ENCODE data around the gene DFFA.
"Not testable (repeated sequence)": the region's sequence is repeated elsewhere in the genome, so short reads cannot be mapped to it uniquely, and the experiment has no call there.

Gene DFFA

DNA sequence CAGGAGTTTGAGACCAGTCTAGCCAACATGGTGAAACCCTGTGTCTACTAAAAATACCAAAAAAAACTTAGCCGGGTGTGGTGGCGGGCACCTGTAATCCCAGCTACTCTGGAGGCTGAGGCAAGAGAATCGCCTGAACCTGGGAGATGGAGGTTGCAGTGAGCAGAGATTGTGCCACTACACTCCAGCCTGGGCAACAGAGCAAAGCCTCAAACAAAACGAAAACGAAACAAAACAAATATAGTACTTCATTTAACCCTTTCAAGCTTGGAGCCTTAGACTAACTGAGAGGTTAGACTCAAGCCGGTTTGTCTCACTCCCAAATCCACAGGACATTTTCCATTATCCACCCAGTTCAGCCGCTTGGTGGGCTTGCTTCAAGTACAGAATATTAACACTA, 14.9 kb downstream of the DFFA start:
- DNase-seq = not testable (repeated sequence)

DNA sequence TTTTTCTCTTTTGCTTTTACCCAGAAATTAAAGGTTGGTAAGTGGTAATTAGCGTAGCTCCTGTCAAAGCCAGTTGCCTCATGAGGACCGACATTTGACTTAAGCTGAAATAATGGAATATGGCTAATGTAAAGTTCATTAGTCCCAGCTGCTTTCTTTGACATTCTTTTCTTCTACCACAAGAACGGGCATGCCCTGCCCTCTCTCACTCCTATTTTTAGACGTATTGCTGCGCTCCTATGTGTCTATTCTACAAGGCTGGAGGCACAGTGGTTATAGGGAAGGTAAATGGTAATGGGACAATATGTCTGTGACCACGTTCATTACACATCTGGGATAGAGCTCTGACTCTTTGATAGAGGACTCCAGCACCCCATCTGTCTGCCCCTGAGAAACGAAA, 15.7 kb downstream of the DFFA start:
- DNase-seq = no peak

DNA sequence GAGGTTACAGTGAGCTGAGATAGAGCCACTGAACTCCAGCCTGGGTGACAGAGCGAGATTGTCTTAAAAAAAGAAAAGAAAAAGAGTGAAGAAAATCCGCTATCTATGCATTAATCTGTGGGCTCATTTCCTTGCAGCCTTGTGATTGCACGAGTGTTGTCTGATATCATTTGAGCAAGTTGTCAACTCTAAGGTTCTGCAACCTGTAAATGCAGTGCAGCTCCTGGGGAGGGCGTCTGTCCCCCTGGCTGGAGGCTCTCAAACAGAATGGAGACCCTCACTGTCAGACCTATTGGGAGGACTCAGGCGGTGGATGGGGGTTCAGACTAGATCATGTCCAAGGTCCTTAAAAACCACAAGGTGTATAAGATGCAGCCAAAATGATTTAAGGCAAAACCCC, 16.3 kb downstream of the DFFA start:
- no peak for DNase-seq

DNA sequence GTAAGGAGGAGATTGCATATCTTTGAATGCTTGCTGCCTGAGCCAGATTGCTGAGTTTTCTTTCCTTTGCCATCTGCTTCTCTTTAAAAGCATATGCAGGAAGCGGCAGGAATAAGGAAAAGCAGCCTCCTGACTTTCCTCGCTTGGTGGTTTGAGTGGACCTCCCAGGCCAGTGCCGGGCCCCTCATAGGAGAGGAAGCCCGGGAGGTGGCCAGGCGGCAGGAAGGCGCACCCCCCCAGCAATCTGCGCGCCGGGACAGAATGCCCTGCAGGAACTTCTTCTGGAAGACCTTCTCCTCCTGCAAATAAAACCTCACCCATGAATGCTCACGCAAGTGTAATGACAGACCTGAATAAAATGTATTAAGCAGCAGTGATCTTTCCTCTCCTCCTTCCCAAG, 21.0 kb downstream of the DFFA start:
- no peak for DNase-seq

DNA sequence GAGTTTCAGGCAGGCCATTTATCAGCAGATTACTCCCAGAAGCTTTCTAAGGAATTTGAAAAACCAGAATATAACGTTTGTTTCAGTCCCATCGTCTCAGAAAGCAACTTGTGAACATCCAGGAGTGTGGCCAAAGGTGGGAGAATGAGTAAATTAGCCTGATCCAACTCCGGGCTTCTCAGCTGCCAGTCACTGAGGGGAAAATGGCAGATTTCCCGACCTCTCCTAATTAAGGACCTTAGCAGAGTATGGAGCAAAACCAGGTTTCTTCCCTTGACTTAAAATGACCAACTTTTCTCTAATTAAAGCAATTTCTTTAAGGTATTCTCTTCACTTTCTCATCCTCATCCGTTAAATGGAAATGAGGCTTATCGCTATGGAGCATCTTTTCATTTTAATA, 21.5 kb downstream of the DFFA start:
- no peak for DNase-seq

DNA sequence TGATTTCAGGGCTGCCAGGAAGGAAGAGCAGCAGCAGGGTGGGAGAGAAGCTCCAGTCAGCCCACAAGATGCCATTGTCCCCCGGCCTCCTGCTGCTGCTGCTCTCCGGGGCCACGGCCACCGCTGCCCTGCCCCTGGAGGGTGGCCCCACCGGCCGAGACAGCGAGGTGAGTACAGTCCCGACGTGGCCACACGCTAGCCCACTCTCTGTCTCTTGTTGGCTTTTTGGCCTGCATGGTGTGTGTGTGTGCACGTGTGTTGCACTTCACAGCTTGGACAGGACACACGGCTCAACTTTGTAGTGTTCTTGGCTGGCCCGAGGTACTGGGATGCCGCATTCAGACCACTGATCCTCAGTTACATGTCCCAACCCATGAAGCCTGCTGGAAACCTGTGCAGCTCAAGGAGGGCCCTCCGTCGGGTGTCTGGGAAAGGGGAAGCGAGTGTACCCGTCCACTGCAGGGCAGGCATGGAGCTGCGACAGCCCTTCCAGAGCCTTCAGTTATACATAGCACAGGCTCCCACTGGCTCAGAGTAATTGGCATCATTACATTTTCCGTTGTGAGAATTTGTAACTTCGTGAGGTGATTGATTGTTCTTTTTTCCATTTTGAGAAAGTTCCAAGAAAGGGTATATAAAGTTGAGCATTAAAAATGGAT, 22.0 kb downstream of the DFFA start:
- DNase-seq = no peak

DNA sequence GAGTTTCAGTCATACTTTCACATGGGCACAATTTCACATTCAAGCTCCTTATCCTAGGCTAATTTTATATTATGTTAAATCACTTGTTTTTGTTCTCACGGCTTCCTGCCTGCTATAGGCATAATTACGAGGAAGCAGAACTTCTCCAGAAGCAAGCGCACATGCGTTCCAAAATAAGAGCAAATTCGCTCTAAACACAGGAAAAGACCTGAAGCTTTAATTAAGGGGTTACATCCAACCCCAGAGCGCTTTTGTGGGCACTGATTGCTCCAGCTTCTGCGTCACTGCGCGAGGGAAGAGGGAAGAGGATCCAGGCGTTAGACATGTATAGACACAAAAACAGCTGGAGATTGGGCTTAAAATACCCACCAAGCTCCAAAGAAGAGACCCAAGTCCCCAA, 22.6 kb downstream of the DFFA start, which contains the start of gene CORT:
Gene CORT (plus strand): TSS at position 281 of the 400 bp plus-strand sequence. CDS start 193 bp downstream, outside the sequence.
- no peak for DNase-seq

DNA sequence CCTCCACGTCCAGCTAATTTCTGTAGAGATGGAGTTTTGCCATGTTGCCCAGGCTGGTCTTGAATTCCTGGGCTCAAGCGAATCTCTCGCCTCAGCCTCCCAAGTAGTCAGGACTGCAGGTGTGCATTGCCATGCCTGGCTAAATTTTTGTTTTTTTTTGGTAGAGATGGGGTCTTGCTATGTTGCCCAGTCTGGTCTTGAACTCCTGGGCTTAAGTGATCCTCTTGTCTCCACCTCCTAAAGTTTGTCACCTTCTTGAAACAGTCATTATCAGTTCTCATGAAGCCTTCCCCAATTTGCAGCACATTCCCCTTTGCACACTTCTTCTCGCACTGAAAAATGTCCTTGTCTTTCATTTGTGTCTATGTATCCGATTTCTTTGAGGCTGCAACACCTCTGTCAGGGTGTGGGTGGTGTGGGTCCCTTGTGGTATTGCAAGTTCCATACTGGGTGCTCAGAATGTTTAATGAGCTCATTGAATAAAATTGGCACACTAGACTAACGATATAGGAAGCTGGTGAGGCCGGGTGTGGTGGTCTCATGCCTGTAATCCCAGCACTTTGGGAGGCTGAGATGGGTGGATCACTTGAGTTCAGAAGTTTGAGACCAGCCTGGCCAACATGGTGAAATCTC, 25.4 kb downstream of the DFFA start:
- DNase-seq = no peak

DNA sequence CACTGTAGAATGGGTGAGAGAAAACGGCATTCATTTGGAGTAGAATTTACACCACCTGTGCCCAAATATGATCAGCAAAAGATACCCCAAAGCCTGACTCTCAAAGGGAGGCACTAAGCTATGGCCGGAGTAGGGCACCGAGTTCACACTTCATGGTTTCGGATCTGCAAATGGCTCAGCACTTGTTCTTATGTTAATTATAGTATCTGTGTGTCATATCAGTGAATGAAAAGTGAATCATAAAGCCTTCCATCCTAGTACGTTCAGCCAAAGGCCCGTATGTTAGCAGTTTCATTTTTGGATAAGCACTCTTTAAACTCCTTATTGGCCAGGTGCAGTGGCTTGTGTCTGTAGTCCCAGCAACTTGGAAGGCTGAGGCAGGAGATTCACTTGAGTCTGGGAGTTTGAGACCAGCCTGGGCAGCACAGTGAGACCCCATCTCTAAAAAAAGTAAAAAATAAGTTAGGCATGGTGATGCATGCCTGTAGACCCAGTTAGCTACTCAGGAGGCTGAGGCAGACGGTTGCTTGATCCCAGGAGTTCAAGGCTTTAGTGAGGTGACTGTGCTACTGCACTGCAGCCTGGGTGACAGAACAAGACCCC, 27.4 kb downstream of the DFFA start:
- no peak for DNase-seq

DNA sequence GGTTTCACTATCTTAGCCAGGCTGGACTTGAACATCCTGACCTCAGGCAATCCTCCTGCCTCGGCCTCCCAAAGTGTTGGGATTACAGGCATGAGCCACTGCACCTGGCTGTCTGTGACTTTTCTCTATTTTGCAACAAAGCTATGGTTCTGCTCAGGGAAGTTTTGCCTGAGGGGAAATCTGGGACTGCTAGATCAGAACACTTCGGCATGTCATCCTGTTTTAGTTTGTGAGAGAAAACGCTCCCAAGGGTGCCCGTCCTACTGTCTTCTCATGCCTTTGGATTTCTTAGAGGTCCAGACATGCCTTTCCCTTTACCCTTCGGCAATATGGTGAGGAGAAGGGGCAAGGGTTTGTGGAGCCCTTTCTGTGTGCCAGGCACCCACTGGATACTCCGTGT, 28.1 kb downstream of the DFFA start:
- DNase-seq = no peak

DNA sequence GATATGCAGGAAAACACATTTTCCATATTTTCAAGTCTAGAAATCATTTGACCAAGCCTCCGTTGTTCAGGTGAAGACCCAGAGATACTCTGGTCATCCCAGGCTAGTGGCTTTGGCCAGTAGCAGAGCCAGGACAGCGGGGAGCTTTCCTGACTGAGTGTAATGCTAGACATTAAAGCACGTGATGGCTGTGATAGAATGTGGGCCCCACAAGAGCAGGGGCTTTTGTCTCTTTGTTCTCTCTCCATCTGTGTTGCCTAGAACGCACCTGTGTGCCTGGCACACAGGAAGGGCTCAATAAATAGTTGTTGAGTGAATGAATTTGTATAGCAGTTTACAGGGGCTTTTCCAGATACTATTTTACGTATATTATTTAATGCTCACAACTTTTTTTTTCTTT, 31.5 kb downstream of the DFFA start:
- no peak for DNase-seq

DNA sequence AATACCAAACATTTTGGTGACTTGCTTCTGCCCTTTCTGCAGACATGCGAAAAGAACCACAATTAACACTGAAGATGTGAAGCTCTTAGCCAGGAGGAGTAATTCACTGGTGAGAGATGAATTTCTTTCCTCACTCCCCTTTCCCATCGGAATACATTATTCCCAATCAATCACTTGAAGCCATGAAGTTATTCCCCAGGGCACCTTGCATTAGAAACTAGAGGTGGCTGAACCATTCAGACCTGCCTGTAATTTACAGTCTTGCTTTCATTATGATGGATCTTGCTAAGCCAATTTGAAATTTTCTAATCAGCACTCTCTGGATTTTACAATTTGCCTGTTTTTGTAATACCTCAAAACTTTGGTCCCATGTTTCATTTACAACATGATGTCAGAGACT, 32.0 kb downstream of the DFFA start:
- DNase-seq = no peak

DNA sequence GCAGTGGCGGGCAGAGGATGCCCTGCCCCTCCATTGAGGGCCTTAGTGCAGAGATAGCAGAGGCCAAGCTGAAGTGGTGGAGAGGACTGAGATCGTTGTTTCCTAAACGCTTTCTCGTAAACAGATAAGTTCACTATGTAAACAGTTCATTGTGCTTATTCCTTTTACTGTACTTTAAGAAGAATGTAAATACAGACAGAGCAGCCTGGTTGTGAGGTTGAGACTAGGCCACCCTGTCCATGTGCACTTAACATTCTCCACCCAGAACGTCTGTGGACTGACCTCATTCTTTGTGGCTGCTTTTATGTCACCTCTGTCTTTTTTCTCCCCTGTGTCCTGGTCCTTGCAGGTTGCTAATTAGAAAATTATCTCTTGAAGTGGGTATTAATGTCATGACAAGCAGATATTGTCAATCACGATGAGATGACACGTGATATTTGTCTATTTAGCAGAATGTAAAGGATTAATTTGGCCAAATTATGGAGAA, 33.6 kb downstream of the DFFA start:
- no peak for DNase-seq

DNA sequence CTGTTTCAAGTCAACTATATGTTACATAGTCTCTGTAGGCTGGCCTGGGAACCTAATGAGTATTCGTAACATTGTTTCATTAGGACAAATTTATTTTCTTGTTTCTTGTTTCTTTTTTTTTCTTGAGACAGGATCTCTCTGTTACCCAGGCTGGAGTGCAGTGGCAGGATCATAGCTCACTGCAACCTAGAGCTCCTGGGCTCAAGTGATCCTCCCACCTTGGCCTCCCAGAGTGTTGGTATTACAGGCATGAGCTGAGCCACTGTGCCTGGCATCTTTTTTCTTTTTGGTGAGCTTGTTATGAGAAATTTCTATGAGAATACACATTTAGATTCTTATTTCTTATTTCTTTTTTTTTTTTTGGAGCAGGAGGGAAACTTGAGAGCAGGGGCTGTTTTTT, 35.3 kb downstream of the DFFA start:
- no peak for DNase-seq

DNA sequence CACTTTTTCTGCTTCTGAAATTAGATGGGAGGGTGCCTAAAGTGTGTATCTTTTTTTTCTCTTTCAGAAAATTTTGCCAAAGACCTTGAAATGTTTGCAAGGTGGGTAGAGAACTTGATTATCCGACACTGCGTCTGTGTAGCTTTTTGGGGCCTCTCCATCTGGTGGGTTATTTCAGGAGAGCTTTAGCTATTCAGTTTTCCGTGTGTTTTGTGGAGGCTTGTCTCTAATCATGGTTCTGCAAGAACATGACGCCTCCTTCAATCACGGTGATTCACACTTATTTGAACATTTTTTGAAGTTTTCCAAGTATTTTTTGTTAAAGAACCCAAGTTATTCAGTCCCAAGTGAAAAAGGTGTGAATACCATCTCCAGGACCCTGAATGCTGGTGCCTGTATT, 37.7 kb downstream of the DFFA start:
- no peak for DNase-seq

DNA sequence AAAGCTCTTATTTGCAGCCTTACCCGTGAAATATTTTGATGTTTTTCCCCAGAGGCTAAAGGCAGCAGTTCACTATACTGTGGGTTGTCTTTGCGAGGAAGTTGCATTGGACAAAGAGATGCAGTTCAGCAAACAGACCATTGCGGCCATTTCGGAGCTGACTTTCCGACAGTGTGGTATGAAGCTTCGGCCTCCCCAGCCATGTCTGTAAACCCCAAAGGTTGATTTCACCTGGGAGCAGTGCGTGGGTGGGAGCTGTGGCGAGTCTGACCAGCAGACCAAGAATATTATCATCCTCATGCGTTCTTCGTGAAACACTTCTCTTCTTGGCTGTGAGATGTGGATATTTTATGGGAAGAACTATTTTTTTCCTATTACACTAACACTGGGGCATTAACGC, 38.5 kb downstream of the DFFA start:
- DNase-seq = no peak

DNA sequence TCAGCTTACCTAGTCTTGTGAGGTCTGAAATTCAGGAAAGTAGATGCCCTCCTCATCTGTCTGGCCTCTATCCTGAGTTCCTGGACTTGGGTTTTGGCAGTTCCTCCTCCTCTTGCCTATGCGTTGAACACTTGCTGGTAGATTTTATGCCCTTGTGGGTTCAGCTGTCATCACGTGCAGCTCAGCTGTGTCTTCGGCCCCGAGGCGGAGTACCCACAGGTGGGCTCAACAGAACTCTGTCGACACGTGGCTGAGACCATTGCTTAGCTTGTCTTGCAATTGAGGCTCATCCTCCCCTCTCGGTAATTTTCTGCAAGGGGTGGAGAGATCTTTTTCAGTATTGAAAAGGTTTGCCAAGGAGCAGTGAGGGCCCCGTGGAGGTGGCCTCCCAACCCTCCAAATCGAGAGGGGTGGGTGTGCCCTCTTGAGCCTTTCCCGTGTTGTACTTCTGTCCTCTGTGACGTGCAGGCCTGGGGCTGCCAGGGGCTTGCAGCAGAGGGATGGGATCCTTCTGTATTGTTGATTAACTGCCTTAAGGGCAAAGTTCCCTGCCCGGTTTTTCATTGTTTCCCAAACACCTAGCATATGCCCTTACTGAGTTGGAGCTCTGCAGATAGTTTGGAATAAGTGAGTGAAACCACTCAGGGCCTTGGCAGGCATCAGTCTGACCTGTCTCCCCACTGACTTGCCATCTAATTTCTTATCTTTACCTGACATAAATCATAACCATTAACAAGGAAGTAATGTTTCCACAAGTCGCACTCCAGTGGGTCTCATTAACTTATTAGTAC, 39.2 kb downstream of the DFFA start:
- DNase-seq = no peak

DNA sequence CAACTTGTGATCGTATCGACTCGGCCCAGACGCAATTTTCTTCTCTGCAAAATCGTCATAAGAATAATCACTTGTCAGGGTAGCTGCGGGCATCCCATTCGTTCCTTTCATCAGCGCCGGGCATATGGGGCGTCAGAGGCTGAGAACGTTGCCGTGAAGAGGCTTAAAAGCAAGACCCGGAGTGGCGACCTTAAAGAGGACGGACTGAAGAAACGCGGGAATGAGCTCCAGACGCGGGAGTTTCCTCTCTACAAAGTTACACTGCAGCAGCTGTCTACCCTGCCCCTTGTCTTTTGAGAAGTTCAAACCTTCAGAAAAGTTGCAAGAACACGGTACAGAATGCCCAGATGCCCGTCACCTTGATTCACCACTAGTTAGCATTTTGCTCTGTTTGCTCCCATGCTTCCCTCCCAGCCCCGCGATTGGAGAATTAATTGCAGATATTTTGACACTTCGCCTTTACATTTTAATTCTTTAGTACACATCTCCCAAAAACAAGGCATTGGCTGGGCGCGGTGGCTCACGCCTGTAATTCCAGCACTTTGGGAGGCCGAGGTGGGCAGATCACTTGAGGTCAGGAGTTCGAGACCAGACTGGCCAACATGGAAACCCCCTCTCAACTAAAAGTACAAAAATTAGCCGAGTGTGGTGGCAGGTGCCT, 41.1 kb downstream of the DFFA start:
- no peak for DNase-seq

DNA sequence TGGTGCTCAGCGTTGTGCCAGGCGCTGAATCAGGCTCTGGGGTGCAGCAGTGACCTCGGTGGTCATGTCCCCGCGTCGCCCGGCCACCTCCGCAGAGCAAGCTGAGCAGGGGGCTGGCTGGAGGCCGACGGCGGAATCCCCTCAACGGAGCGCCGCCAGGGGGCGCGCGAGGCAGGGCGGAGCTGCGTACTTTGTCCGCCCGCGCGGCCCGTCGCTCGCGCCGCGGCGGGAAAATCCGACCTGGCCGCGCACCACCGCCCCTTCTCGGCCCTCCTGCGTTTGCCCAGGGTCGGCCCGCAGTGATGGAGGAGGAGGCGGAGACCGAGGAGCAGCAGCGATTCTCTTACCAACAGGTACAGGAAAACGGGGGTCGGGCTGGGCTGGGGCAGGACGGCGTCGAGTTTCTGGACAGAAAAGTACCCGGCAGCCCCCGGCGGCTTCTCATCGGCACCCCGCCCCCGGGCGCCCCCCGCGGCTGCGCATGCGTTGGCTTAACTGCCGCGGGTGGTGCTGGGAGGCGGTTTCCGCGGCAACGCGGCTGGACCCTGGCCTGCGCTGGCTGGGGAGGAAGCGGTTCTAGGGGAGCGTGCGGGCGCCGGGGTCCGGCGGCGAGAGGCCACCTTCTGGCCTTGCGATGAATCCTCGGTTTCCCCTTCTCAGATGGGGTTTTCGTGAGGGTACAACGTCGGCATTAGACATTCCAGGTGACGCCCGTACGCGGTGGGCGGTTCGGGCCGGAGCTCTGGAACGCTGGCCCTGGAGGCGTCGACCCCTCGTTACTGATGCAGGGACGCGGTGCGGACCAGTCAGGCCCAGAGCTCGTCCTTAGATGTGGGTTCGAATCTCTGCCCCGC, 41.9 kb downstream of the DFFA start, which contains the start of gene CENPS:
Gene CENPS (plus strand): TSS at position 218 of the 854 bp plus-strand sequence. CDS start 85 bp downstream, at position 303.
- DNase-seq = peak; percentile 79

DNA sequence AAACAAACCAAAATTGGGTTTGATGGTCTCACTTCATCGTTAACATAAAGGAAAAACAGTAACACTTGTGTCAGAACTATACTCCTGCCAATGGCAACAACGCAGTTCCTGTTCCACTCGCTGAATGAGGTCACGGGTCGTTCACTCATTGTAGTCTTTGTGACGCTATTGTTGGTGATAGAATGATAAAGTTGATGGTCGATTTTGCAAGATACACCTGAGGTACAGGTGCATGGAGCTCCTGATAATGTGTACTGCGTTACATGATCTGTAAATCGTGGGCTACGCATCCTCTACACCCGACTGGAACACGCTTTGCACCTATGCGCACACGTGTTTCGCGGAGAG, 42.5 kb downstream of the DFFA start:
- DNase-seq = no peak

DNA sequence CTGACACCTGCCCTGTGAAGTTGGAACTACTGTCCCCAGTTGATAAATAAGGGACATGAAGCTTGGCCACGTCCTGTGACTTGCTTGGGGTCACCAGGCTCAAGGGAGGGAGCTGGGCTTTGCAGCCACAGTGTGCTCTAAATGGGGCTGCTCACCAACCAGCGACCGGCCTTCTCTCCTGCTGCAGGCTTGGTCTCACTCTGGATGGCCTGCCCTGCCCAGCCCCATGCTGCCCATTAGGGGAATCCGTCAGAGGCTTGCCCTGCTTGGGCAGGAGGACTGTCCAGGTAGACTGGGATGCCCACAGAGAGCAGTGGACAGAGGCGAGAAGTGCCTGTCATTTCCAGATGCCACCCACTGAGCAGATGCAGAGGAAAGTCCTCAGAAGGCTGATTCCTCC, 43.3 kb downstream of the DFFA start:
- no peak for DNase-seq

DNA sequence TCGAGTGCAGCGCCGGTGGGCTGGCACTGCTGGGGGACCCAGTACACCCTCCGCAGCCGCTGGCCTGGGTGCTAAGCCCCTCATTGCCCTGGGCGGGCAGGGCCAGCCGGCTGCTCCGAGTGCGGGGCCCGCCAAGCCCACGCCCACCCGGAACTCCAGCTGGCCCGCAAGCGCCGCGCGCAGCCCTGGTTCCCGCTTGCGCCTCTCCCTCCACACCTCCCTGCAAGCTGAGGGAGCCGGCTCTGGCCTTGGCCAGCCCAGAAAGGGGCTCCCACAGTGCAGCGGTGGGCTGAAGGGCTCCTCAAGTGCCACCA, 45.8 kb downstream of the DFFA start:
- DNase-seq = not testable (repeated sequence)
